Testis (tissue), 2 donors: Measurements from ENCODE around the gene BTG1.

Source experiments
- CTCF ChIP-seq, 3 experiments: fragments of 450-650 bp in 2 of 3; fragments of 200-600 bp in 1 of 3; sonication (generic) in 1 of 3; IDR thresholded peaks; one replicate each; pipeline ENCODE4 v1.5.1; 2016 to 2019; ENCODE audit warnings: antibody characterized with exemption in 3 of 3, mild to moderate bottlenecking in 2 of 3, moderate library complexity in 1 of 3
- POLR2A ChIP-seq: fragments of 450-650 bp; IDR thresholded peaks from one replicate; pipeline ENCODE4 v1.6.1; 2017; ENCODE audit warnings: antibody characterized with exemption, mild to moderate bottlenecking, moderate library complexity

GRCh38 chr12:92158796-92159439 is 13.3 kb upstream of the BTG1 start:
- no peak for TF ChIP-seq CTCF (IDR thresholded peaks at IDR 0.05)
- no peak for TF ChIP-seq POLR2A
